ENCODE data around the gene RAVER1.

DNA sequence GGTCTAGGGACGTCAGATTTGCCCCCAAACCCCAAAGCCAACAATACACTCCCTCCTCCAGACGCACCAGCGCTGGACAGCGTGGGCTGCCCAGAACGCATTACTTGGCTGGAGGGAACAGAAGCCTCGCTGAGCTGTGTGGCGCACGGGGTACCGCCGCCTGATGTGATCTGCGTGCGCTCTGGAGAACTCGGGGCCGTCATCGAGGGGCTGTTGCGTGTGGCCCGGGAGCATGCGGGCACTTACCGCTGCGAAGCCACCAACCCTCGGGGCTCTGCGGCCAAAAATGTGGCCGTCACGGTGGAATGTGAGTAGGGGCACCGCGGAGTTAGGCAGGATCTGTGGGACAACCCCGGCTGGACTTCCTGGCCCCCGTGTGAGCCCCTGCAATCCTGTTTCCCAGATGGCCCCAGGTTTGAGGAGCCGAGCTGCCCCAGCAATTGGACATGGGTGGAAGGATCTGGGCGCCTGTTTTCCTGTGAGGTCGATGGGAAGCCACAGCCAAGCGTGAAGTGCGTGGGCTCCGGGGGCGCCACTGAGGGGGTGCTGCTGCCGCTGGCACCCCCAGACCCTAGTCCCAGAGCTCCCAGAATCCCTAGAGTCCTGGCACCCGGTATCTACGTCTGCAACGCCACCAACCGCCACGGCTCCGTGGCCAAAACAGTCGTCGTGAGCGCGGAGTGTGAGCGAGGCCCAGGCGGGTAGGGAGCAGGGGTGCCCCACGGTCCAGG is 39.5 kb downstream of the RAVER1 start:
- TF ChIP-seq CTCF (IDR thresholded peaks at IDR 0.05) (no peak), EP300 (IDR thresholded peaks at IDR 0.05) (no peak)

Measured in tibial nerve (tissue), 4 donors.